ENCODE data around the gene PLEKHO2.

DNA sequence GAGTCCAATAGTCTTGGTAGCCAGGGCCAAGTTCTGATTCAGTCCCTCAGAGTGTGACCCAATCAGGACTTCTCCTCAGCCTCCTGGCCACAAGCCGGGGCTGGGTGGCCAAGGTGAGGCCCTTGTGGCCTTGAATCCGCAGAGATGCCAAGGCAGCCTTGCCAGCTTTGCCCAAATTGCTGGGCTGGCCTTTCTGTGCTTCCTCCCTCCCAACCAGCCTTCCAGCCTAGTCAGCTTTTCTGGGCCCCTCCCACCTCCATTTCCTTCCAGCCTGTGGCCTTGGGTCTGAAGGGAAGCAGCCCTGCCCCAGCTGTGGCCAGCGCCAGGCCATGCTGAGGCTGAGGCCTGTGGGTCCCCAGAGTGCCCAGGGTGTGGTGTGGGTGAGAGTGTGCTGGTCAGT, 35.7 kb downstream of the PLEKHO2 start:
- TF ChIP-seq, protein P1, sequence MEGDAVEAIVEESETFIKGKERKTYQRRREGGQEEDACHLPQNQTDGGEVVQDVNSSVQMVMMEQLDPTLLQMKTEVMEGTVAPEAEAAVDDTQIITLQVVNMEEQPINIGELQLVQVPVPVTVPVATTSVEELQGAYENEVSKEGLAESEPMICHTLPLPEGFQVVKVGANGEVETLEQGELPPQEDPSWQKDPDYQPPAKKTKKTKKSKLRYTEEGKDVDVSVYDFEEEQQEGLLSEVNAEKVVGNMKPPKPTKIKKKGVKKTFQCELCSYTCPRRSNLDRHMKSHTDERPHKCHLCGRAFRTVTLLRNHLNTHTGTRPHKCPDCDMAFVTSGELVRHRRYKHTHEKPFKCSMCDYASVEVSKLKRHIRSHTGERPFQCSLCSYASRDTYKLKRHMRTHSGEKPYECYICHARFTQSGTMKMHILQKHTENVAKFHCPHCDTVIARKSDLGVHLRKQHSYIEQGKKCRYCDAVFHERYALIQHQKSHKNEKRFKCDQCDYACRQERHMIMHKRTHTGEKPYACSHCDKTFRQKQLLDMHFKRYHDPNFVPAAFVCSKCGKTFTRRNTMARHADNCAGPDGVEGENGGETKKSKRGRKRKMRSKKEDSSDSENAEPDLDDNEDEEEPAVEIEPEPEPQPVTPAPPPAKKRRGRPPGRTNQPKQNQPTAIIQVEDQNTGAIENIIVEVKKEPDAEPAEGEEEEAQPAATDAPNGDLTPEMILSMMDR (IDR thresholded peaks at IDR 0.05): no peak
- no peak for TF ChIP-seq POLR2A (IDR thresholded peaks at IDR 0.05)
